Activated CD4-positive, alpha-beta T cell treated with anti-CD3 and anti-CD28 coated beads for 24 hours (primary cell): ENCODE results near the gene TBC1D16.
"Not testable (repeated sequence)": the region's sequence is repeated elsewhere in the genome, so short reads cannot be mapped to it uniquely, and the experiment has no call there.

Experiments
- DNase-seq, 2 donors: peaks; one replicate each; pipeline ENCODE4 v3.0.0-alpha.2; 2020; ENCODE audit warnings: low read depth in 2 of 2

The TBC1D16 gene

GRCh38 chr17:79915850-79916430 lies 119.7 kb downstream of the TBC1D16 start:
- DNase-seq, result no peak

- no peak for DNase-seq
Measured at GRCh38 chr17:79914813-79915740, 120.6 kb downstream of the TBC1D16 start.

- no peak for DNase-seq
Measured at GRCh38 chr17:79913896-79914812, 121.5 kb downstream of the TBC1D16 start.

- DNase-seq, result no peak
Measured at GRCh38 chr17:79913451-79913850, 122.2 kb downstream of the TBC1D16 start.

- no peak for DNase-seq
Measured at GRCh38 chr17:79912552-79913330, 122.9 kb downstream of the TBC1D16 start.

- no peak for DNase-seq
Measured at GRCh38 chr17:79911430-79912399, 124.0 kb downstream of the TBC1D16 start.

GRCh38 chr17:79910985-79911361 lies 124.7 kb downstream of the TBC1D16 start:
- DNase-seq, result no peak

- no peak for DNase-seq
Measured at GRCh38 chr17:79909121-79909520, 126.6 kb downstream of the TBC1D16 start.

- DNase-seq, result no peak
Measured at GRCh38 chr17:79907850-79908249, 127.8 kb downstream of the TBC1D16 start.

GRCh38 chr17:79907217-79907715 lies 128.4 kb downstream of the TBC1D16 start:
- no peak for DNase-seq

GRCh38 chr17:79905832-79906231 lies 129.8 kb downstream of the TBC1D16 start:
- no peak for DNase-seq

GRCh38 chr17:79904865-79905264 lies 130.8 kb downstream of the TBC1D16 start:
- DNase-seq, result no peak

GRCh38 chr17:79902146-79902791 lies 133.4 kb downstream of the TBC1D16 start:
- DNase-seq, result no peak

- no peak for DNase-seq
Measured at GRCh38 chr17:79901131-79901530, 134.5 kb downstream of the TBC1D16 start.

- DNase-seq, result no peak
Measured at GRCh38 chr17:79899584-79899983, 136.1 kb downstream of the TBC1D16 start.

- no peak for DNase-seq
Measured at GRCh38 chr17:79897243-79898063, 138.2 kb downstream of the TBC1D16 start.

GRCh38 chr17:79893457-79893856 lies 142.2 kb downstream of the TBC1D16 start:
- DNase-seq, result not testable (repeated sequence)

- no peak for DNase-seq
Measured at GRCh38 chr17:79892457-79893241, 143.0 kb downstream of the TBC1D16 start.
